HepG2 (cell line): ENCODE measurements around the gene IGLL1. TPM values are rescaled to one million over a fixed set of nuclear protein-coding genes. Genes with fewer than 3 reads are reported as not detected.

Source experiments
- polyA plus RNA-seq, 8 experiments: library from polyadenylated mRNA; depleted of rRNA in 3 of 8; stranded (reverse) in 7 of 8; unstranded in 1 of 8; fragments of >200 nt; fragmentation: Illumina TruSeq in 4 of 8; extraction: Trizol in 4 of 8; gene quantifications; 2 replicates each; pipeline versions ENCODE4 v1.2.1 to v1.2.3, GENCODE V29; 2011 to 2016; ENCODE audit warnings: low read depth in 4 of 8, missing spikeins in 1 of 8, mixed read lengths in 1 of 8; ENCODE audit not compliant: insufficient read depth in 1 of 8
- small RNA-seq, 3 experiments: library from RNA; depleted of rRNA; stranded (forward); fragments of <200 nt; gene quantifications; one replicate each; pipeline ENCODE3, GENCODE V24; 2012; ENCODE audit warnings: low read depth in 2 of 3, low replicate concordance in 1 of 3; ENCODE audit not compliant: insufficient read length in 3 of 3, insufficient read depth in 2 of 3
- total RNA-seq, 5 experiments: library from RNA; depleted of rRNA; stranded (reverse); fragments of >200 nt; fragmentation: Illumina TruSeq; extraction: Trizol; gene quantifications; 2 replicates each; pipeline ENCODE4 v1.2.3, GENCODE V29; 2016; ENCODE audit warnings: low read depth in 1 of 5

Gene IGLL1
- total and polyA plus RNA-seq, 2 of the 13 experiments (the other 11 are each of a cell fraction or from before 2014, with no cell fraction given) = not detected

Small RNA genes lying within 50 kb of the gene (small RNA-seq; reads per million reads assigned to genes)
- gene AP000346.3 = 0 reads per million in 3 experiments

Other genes with a start within 250 kb of the IGLL1 start
- 0.15 and 0.66 TPM in 2 replicates for gene DRICH1, start 52.0 kb upstream of the IGLL1 start, total RNA-seq (2016; rRNA removed; fragmentation: Illumina TruSeq; extraction: Trizol)
- 0.08 and 0.22 TPM in 2 replicates for gene DRICH1, start 52.0 kb upstream of the IGLL1 start, polyA plus RNA-seq (2011; rRNA removed)
- gene RGL4, start 110.7 kb upstream of the IGLL1 start, total RNA-seq (2016; rRNA removed; fragmentation: Illumina TruSeq; extraction: Trizol) = not detected in 2 replicates
- gene RGL4, start 110.7 kb upstream of the IGLL1 start, polyA plus RNA-seq (2011; rRNA removed) = not detected in 2 replicates
- 3.6 and 4.0 TPM in 2 replicates for gene ZNF70, start 170.8 kb upstream of the IGLL1 start, total RNA-seq (2016; rRNA removed; fragmentation: Illumina TruSeq; extraction: Trizol)
- gene ZNF70, start 170.8 kb upstream of the IGLL1 start, polyA plus RNA-seq (2011; rRNA removed) = 0.62 and 0.93 TPM in 2 replicates
- not detected in 2 replicates for gene VPREB3, start 174.1 kb upstream of the IGLL1 start, total RNA-seq (2016; rRNA removed; fragmentation: Illumina TruSeq; extraction: Trizol)
- 0.22 and 0.35 TPM in 2 replicates for gene VPREB3, start 174.1 kb upstream of the IGLL1 start, polyA plus RNA-seq (2011; rRNA removed)
- not detected in 2 replicates for gene C22orf15, start 182.7 kb upstream of the IGLL1 start, total RNA-seq (2016; rRNA removed; fragmentation: Illumina TruSeq; extraction: Trizol)
- 0.07 TPM in 1 of 2 replicates, not detected in the other for gene C22orf15, start 182.7 kb upstream of the IGLL1 start, polyA plus RNA-seq (2011; rRNA removed)
- gene CHCHD10, start 187.7 kb upstream of the IGLL1 start, total RNA-seq (2016; rRNA removed; fragmentation: Illumina TruSeq; extraction: Trizol) = 59.1 and 62.8 TPM in 2 replicates
- 37.0 and 60.2 TPM in 2 replicates for gene CHCHD10, start 187.7 kb upstream of the IGLL1 start, polyA plus RNA-seq (2011; rRNA removed)
- 2.7 and 8.9 TPM in 2 replicates for gene MMP11, start 192.6 kb upstream of the IGLL1 start, total RNA-seq (2016; rRNA removed; fragmentation: Illumina TruSeq; extraction: Trizol)
- 28.6 and 88.6 TPM in 2 replicates for gene MMP11, start 192.6 kb upstream of the IGLL1 start, polyA plus RNA-seq (2011; rRNA removed)
- gene SMARCB1, start 206.7 kb upstream of the IGLL1 start, total RNA-seq (2016; rRNA removed; fragmentation: Illumina TruSeq; extraction: Trizol) = 74.0 and 75.8 TPM in 2 replicates
- gene SMARCB1, start 206.7 kb upstream of the IGLL1 start, polyA plus RNA-seq (2011; rRNA removed) = 150 and 166 TPM in 2 replicates